ENCODE results near the gene SPAG7.
"Not testable (repeated sequence)": the region's sequence is repeated elsewhere in the genome, so short reads cannot be mapped to it uniquely, and the experiment has no call there.

The SPAG7 gene

DNA sequence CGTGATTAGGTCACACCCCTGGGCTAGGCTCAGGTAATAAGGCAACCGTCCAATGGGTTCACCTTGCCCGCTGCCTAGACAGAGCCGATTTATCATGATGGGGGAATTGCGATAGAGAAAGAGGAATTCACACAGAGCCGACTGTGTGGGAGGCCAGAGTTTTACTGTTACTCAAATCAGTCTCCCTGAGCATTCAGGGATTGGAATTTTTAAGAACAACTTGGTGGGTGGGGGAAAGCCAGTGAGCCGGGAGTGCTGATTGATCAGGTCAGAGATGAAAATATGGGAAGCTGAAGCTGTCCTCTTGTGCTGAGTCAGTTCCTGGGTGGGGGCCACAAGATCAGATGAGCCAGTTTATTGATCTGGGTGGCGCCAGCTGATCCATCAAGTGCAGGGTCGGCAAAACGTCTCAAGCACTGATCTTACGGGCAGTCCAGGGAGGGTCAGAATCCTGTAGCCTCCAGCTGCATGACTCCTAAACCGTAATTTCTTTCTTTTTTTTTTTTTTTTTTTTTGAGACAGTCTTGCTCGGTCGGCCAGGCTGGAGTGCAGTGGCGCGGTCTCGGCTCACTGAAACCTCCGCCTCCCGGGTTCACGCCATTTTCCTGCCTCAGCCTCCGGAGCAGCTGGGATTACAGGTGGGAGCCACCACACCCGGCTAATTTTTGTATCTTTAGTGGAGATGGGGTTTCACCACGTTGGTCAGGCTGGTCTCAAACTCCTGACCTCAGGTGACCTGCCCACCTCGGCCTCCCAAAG lies 40.9 kb downstream of the SPAG7 start:
- H3K4me2 ChIP-seq (ENCODE audit: low read length); H2BK15ac ChIP-seq (replicated peaks; ENCODE audit: low read depth); H3K4me3 ChIP-seq (ENCODE audit: low read length); H3K36me3 ChIP-seq (ENCODE audit: control insufficient read depth, insufficient read depth, low read length); DNase-seq; H2BK5ac ChIP-seq (ENCODE audit: low read length); H3K4ac ChIP-seq (ENCODE audit: low read depth, low read length); H3K4me1 ChIP-seq (ENCODE audit: control insufficient read depth, low read depth, low read length); H3K9ac ChIP-seq (ENCODE audit: low read length); H3K27me3 ChIP-seq (ENCODE audit: insufficient read depth, low read length, poor library complexity); H4K8ac ChIP-seq (ENCODE audit: low read depth, low read length); H4K5ac ChIP-seq (ENCODE audit: low read length); H3K23ac ChIP-seq (ENCODE audit: low read length); H2BK120ac ChIP-seq (ENCODE audit: low read depth, low read length); H3K56ac ChIP-seq (ENCODE audit: low read length); H2AK5ac ChIP-seq (ENCODE audit: low read length); H3K79me1 ChIP-seq (ENCODE audit: low read length); H3K79me2 ChIP-seq (ENCODE audit: control insufficient read depth, insufficient read depth, low read length); H3K18ac ChIP-seq (ENCODE audit: low read length); H3K27ac ChIP-seq (ENCODE audit: low read depth, low read length): not testable (repeated sequence)
- WGBS (ENCODE audit: extremely low coverage, insufficient coverage, low lambda C conversion rate), result no CpG with 5 or more reads among the region's 24 CpGs

DNA sequence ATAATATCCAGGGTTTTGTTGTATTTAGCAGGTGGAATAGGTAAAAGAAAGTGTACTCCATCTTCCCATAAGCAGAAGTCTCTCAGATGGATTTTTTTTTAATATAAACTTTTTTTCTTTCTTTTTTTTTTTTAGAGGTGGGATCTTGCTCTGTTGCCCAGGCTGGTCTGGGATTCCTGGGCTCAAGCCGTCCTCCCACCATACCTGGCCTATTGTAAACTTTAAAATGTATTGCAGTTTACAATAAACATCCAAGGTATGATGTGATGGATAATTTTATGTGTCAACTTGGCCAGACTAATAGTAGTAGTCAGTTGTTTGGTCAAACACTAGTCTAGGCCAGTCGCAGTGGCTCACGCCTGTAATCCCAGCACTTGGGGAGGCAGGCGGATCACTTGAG lies 46.3 kb downstream of the SPAG7 start:
- no peak overlapping the region for H4K5ac ChIP-seq (ENCODE audit: low read length)
- no peaks in the 10 kb centered on the region for H3K36me3 ChIP-seq (ENCODE audit: control insufficient read depth, insufficient read depth, low read length)
- DNase-seq, result no peak
- WGBS (ENCODE audit: extremely low coverage, insufficient coverage, low lambda C conversion rate), result no CpG with 5 or more reads among the region's 4 CpGs
- no peak overlapping the region for H3K9ac ChIP-seq (ENCODE audit: low read length)
- H2AK5ac ChIP-seq (ENCODE audit: low read length), result no peak overlapping the region
- no peaks in the 10 kb centered on the region for H3K79me2 ChIP-seq (ENCODE audit: control insufficient read depth, insufficient read depth, low read length)
- H4K8ac ChIP-seq (ENCODE audit: low read depth, low read length), result no peak overlapping the region
- no peak overlapping the region for H3K18ac ChIP-seq (ENCODE audit: low read length)
- H2BK120ac ChIP-seq (ENCODE audit: low read depth, low read length), result no peak overlapping the region
- H3K4me2 ChIP-seq (ENCODE audit: low read length), result no peak overlapping the region
- no peaks in the 10 kb centered on the region for H3K27me3 ChIP-seq (ENCODE audit: insufficient read depth, low read length, poor library complexity)
- H3K27ac ChIP-seq (ENCODE audit: low read depth, low read length), result no peak overlapping the region
- H3K79me1 ChIP-seq (ENCODE audit: low read length), result no peaks in the 10 kb centered on the region
- no peak overlapping the region for H3K56ac ChIP-seq (ENCODE audit: low read length)
- H3K4me3 ChIP-seq (ENCODE audit: low read length), result no peak overlapping the region
- no peak overlapping the region for H3K23ac ChIP-seq (ENCODE audit: low read length)
- no peak overlapping the region for H3K4ac ChIP-seq (ENCODE audit: low read depth, low read length)
- no peak overlapping the region for H2BK5ac ChIP-seq (ENCODE audit: low read length)
- no peaks in the 10 kb centered on the region for H3K4me1 ChIP-seq (ENCODE audit: control insufficient read depth, low read depth, low read length)
- no peak overlapping the region for H2BK15ac ChIP-seq (replicated peaks; ENCODE audit: low read depth)

DNA sequence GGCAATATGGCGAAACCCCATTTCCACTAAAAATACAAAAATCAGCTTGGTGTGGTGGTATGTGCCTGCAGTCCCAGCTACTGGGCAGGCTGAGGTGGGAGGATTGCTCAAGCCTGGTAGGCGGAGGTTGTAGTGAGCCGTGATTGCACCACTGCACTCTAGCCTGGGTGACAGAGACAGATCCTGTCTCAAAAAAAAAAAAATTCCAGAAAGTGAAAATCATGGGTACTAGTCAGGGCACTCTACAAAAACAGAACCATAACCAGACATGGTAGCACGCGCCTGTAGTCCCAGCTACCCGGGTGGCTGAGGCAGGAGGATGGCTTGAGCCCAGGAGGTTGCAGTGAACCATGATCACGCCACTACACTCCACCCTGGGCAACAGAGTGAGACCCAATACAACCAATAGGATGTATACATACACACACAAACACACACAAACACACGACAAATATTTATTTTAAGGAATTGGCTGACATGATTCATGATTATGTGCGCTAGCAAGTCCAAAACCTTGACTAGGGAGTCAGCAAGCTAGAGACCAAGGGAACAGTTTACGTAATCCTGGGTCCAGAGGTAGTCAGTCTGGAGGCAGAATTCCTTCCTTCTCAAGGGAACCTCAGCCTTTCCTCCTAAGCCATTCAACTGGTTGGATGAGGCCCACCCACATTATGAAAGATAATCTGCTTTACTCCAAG lies 47.1 kb downstream of the SPAG7 start:
- DNase-seq, result no peak
- H3K27ac ChIP-seq (ENCODE audit: low read depth, low read length), result no peak overlapping the region

DNA sequence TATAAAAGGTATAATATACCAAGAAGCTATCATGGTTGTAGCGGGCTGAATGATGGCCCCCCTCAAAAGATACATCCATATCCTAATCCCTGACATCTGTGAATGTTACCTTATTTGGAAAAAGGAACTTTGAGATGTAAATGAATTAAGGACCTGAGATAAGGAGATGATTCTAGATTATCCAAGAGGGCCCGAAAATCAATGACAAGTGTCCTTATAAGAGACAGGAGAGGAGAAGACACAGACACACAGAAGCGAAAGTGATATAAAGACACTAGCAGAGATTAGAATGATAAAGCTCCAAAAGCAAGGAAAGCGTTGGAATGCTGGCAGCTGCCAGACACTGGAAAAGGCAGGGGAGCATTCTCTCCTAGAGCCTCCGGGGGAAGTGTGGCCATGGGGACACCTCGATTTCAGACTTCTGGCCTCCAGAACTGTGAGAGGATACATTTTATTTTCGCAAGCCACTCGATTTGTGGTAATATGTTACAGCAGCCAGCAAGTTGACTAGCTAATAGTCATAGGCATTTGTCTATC lies 48.0 kb downstream of the SPAG7 start:
- Histone ChIP-seq H3K27me3 (ENCODE audit: insufficient read depth, low read length, poor library complexity) (no peaks in the 10 kb centered on the region), H3K4me1 (ENCODE audit: control insufficient read depth, low read depth, low read length) (no peaks in the 10 kb centered on the region), H3K9ac (ENCODE audit: low read length) (no peak overlapping the region), H3K79me1 (ENCODE audit: low read length) (no peaks in the 10 kb centered on the region), H3K18ac (ENCODE audit: low read length) (no peak overlapping the region), H4K8ac (ENCODE audit: low read depth, low read length) (no peak overlapping the region), H4K5ac (ENCODE audit: low read length) (no peak overlapping the region), H2BK120ac (ENCODE audit: low read depth, low read length) (no peak overlapping the region), H2AK5ac (ENCODE audit: low read length) (no peak overlapping the region), H3K36me3 (ENCODE audit: control insufficient read depth, insufficient read depth, low read length) (no peaks in the 10 kb centered on the region), H2BK15ac (replicated peaks; ENCODE audit: low read depth) (no peak overlapping the region), H3K23ac (ENCODE audit: low read length) (no peak overlapping the region), H3K56ac (ENCODE audit: low read length) (no peak overlapping the region), H3K4me3 (ENCODE audit: low read length) (no peak overlapping the region), H3K4me2 (ENCODE audit: low read length) (no peak overlapping the region), H3K79me2 (ENCODE audit: control insufficient read depth, insufficient read depth, low read length) (no peaks in the 10 kb centered on the region), H2BK5ac (ENCODE audit: low read length) (no peak overlapping the region), H3K27ac (ENCODE audit: low read depth, low read length) (no peak overlapping the region), H3K4ac (ENCODE audit: low read depth, low read length) (no peak overlapping the region)
- peak; percentile 58 for DNase-seq
- WGBS (ENCODE audit: extremely low coverage, insufficient coverage, low lambda C conversion rate), result no CpG with 5 or more reads among the region's 8 CpGs

More for the DNA sequence above, 47.1 kb downstream of the SPAG7 start:
- H3K79me2 ChIP-seq (ENCODE audit: control insufficient read depth, insufficient read depth, low read length), result no peaks in the 10 kb centered on the region
- H2AK5ac ChIP-seq (ENCODE audit: low read length), result no peak overlapping the region
- no peak overlapping the region for H3K9ac ChIP-seq (ENCODE audit: low read length)
- H3K18ac ChIP-seq (ENCODE audit: low read length), result no peak overlapping the region
- H4K8ac ChIP-seq (ENCODE audit: low read depth, low read length), result no peak overlapping the region
- H3K27me3 ChIP-seq (ENCODE audit: insufficient read depth, low read length, poor library complexity), result no peaks in the 10 kb centered on the region
- no peaks in the 10 kb centered on the region for H3K79me1 ChIP-seq (ENCODE audit: low read length)
- H3K4ac ChIP-seq (ENCODE audit: low read depth, low read length), result no peak overlapping the region
- no peak overlapping the region for H3K23ac ChIP-seq (ENCODE audit: low read length)
- H3K56ac ChIP-seq (ENCODE audit: low read length), result no peak overlapping the region
- no peaks in the 10 kb centered on the region for H3K36me3 ChIP-seq (ENCODE audit: control insufficient read depth, insufficient read depth, low read length)
- H4K5ac ChIP-seq (ENCODE audit: low read length), result no peak overlapping the region
- H3K4me3 ChIP-seq (ENCODE audit: low read length), result no peak overlapping the region
- no peak overlapping the region for H2BK5ac ChIP-seq (ENCODE audit: low read length)
- no peak overlapping the region for H3K4me2 ChIP-seq (ENCODE audit: low read length)
- H2BK120ac ChIP-seq (ENCODE audit: low read depth, low read length), result no peak overlapping the region
- no peak overlapping the region for H2BK15ac ChIP-seq (replicated peaks; ENCODE audit: low read depth)
- no peaks in the 10 kb centered on the region for H3K4me1 ChIP-seq (ENCODE audit: control insufficient read depth, low read depth, low read length)
- WGBS (ENCODE audit: extremely low coverage, insufficient coverage, low lambda C conversion rate), result no CpG with 5 or more reads among the region's 10 CpGs

DNA sequence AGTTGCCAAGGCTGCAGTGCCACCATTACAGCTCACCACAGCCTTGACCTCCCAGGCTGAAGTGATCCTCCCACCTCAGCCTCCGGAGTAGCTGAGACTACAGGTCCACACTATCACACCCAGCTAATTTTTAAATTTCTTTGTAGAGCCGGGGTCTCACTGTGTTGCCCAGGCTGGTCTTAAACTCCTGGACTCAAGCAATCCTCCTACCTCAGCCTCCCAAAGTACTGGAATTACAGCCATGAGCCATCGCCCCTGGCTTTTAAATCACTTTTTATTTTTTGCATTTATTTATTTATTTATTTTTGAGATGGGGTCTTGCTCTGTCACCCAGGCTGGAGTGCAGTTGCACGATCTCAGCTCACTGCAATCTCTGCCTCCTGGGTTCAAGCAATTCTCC lies 53.1 kb downstream of the SPAG7 start:
- H3K9ac ChIP-seq (ENCODE audit: low read length); H2BK120ac ChIP-seq (ENCODE audit: low read depth, low read length); H3K27ac ChIP-seq (ENCODE audit: low read depth, low read length); H3K36me3 ChIP-seq (ENCODE audit: control insufficient read depth, insufficient read depth, low read length); H2BK15ac ChIP-seq (replicated peaks; ENCODE audit: low read depth); H2BK5ac ChIP-seq (ENCODE audit: low read length); H3K4me1 ChIP-seq (ENCODE audit: control insufficient read depth, low read depth, low read length); DNase-seq; H3K4me2 ChIP-seq (ENCODE audit: low read length); H3K4me3 ChIP-seq (ENCODE audit: low read length); H3K4ac ChIP-seq (ENCODE audit: low read depth, low read length); H3K27me3 ChIP-seq (ENCODE audit: insufficient read depth, low read length, poor library complexity); H3K23ac ChIP-seq (ENCODE audit: low read length); H3K79me2 ChIP-seq (ENCODE audit: control insufficient read depth, insufficient read depth, low read length); H3K79me1 ChIP-seq (ENCODE audit: low read length); H3K18ac ChIP-seq (ENCODE audit: low read length); H3K56ac ChIP-seq (ENCODE audit: low read length); H4K5ac ChIP-seq (ENCODE audit: low read length); H2AK5ac ChIP-seq (ENCODE audit: low read length); H4K8ac ChIP-seq (ENCODE audit: low read depth, low read length): not testable (repeated sequence)
- WGBS (ENCODE audit: extremely low coverage, insufficient coverage, low lambda C conversion rate), result no CpG with 5 or more reads among the region's 4 CpGs
